Measurements from ENCODE around the gene MRPL34. TPM values are rescaled to one million over a fixed set of nuclear protein-coding genes. Genes with fewer than 3 reads are reported as not detected.

The MRPL34 gene
- total and polyA plus RNA-seq, 9 of the 15 experiments (the other 6 are each of a cell fraction or from before 2014, with no cell fraction given): 11.5 to 256 (median 72.5) TPM

DNA sequence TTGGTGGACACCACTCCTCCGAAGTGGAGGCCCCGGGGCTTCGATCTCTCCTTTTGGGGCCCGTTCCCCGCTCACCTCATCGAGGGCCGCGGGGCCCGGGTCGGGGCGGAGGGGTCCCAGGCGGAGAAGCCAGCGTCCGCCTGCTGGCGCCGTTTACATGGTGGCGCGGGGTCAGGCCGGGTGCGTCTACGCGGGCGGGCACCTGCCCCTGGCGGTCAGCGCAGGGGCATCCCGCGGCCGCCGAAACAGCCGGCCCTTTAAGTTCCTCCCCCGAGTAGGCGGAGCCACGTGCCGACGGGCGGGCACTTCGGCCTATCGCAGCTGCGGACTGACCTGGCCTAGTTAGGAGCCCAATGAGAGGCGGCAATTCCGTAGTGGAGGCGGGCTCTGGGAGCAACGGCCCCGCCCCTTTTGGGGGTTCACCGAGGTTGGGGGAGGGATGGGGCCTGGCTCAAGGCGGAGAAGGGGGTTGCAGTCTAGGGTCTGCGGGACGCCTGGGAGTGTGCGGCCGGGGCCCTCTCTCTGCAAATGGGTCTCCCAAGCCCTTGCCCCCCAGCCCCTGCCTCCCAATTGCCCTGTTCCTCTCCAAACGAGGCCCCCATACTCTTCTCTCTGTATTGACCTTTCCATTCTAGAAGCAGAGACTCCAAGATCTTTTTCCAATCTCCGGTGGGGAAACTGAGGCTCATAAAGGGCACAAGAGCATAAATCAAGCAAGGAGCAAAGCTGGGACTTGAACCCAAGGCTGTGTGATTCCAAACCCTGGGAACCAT lies 2.3 kb upstream of the MRPL34 start, which contains the start of gene ABHD8 (continued):
- TF ChIP-seq TOE1 (IDR thresholded peaks at IDR 0.05; ENCODE audit: borderline replicate concordance) (peak; percentile 87), TOE1 (CRISPR knock-in tag; IDR thresholded peaks at IDR 0.05; ENCODE audit: borderline replicate concordance, low read depth) (no peak), ZNF239 (CRISPR knock-in tag; IDR thresholded peaks at IDR 0.05) (no peak), ZFX (CRISPR knock-in tag; IDR thresholded peaks at IDR 0.05) (peak; percentile 89), XRCC5 (IDR thresholded peaks at IDR 0.05; ENCODE audit: low read depth, low read length) (peak; percentile 55; the same call in 1 of the 2 replicates), MXD1 (CRISPR knock-in tag; IDR thresholded peaks at IDR 0.05; ENCODE audit: borderline replicate concordance, poor library complexity, severe bottlenecking) (no peak), MYC (IDR thresholded peaks at IDR 0.05; ENCODE audit: low read depth, low read length) (peak; percentile 51), MYC (CRISPR knock-in tag; IDR thresholded peaks at IDR 0.05; ENCODE audit: borderline replicate concordance, low read depth) (no peak), ETV6 (IDR thresholded peaks at IDR 0.05; ENCODE audit: borderline replicate concordance in 1 of 2, low read depth in 2 of 2, low read length in 1 of 2) (no peak), ETV6 (CRISPR knock-in tag; IDR thresholded peaks at IDR 0.05; ENCODE audit: borderline replicate concordance) (no peak), ZFP30 (CRISPR knock-in tag; IDR thresholded peaks at IDR 0.05; ENCODE audit: borderline replicate concordance) (no peak), U2AF1 (optimal IDR thresholded peaks at IDR 0.05; ENCODE audit: low read depth, low read length) (peak; percentile 51), ETV5 (CRISPR knock-in tag; IDR thresholded peaks at IDR 0.05; ENCODE audit: low read depth) (no peak)
- TF ChIP-seq, protein P1, sequence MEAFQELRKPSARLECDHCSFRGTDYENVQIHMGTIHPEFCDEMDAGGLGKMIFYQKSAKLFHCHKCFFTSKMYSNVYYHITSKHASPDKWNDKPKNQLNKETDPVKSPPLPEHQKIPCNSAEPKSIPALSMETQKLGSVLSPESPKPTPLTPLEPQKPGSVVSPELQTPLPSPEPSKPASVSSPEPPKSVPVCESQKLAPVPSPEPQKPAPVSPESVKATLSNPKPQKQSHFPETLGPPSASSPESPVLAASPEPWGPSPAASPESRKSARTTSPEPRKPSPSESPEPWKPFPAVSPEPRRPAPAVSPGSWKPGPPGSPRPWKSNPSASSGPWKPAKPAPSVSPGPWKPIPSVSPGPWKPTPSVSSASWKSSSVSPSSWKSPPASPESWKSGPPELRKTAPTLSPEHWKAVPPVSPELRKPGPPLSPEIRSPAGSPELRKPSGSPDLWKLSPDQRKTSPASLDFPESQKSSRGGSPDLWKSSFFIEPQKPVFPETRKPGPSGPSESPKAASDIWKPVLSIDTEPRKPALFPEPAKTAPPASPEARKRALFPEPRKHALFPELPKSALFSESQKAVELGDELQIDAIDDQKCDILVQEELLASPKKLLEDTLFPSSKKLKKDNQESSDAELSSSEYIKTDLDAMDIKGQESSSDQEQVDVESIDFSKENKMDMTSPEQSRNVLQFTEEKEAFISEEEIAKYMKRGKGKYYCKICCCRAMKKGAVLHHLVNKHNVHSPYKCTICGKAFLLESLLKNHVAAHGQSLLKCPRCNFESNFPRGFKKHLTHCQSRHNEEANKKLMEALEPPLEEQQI (IDR thresholded peaks at IDR 0.05): no peak
- TF ChIP-seq, protein P2, sequence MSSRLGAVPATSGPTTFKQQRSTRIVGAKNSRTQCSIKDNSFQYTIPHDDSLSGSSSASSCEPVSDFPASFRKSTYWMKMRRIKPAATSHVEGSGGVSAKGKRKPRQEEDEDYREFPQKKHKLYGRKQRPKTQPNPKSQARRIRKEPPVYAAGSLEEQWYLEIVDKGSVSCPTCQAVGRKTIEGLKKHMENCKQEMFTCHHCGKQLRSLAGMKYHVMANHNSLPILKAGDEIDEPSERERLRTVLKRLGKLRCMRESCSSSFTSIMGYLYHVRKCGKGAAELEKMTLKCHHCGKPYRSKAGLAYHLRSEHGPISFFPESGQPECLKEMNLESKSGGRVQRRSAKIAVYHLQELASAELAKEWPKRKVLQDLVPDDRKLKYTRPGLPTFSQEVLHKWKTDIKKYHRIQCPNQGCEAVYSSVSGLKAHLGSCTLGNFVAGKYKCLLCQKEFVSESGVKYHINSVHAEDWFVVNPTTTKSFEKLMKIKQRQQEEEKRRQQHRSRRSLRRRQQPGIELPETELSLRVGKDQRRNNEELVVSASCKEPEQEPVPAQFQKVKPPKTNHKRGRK (tag; IDR thresholded peaks at IDR 0.05): no peak
- TF ChIP-seq, protein P3, sequence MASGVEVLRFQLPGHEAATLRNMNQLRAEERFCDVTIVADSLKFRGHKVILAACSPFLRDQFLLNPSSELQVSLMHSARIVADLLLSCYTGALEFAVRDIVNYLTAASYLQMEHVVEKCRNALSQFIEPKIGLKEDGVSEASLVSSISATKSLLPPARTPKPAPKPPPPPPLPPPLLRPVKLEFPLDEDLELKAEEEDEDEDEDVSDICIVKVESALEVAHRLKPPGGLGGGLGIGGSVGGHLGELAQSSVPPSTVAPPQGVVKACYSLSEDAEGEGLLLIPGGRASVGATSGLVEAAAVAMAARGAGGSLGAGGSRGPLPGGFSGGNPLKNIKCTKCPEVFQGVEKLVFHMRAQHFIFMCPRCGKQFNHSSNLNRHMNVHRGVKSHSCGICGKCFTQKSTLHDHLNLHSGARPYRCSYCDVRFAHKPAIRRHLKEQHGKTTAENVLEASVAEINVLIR (CRISPR knock-in tag; IDR thresholded peaks at IDR 0.05): no peak
- TF ChIP-seq, protein P4, sequence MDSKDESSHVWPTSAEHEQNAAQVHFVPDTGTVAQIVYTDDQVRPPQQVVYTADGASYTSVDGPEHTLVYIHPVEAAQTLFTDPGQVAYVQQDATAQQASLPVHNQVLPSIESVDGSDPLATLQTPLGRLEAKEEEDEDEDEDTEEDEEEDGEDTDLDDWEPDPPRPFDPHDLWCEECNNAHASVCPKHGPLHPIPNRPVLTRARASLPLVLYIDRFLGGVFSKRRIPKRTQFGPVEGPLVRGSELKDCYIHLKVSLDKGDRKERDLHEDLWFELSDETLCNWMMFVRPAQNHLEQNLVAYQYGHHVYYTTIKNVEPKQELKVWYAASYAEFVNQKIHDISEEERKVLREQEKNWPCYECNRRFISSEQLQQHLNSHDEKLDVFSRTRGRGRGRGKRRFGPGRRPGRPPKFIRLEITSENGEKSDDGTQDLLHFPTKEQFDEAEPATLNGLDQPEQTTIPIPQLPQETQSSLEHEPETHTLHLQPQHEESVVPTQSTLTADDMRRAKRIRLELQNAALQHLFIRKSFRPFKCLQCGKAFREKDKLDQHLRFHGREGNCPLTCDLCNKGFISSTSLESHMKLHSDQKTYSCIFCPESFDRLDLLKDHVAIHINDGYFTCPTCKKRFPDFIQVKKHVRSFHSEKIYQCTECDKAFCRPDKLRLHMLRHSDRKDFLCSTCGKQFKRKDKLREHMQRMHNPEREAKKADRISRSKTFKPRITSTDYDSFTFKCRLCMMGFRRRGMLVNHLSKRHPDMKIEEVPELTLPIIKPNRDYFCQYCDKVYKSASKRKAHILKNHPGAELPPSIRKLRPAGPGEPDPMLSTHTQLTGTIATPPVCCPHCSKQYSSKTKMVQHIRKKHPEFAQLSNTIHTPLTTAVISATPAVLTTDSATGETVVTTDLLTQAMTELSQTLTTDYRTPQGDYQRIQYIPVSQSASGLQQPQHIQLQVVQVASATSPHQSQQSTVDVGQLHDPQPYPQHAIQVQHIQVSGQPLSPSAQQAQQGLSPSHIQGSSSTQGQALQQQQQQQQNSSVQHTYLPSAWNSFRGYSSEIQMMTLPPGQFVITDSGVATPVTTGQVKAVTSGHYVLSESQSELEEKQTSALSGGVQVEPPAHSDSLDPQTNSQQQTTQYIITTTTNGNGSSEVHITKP (IDR thresholded peaks at IDR 0.05; ENCODE audit: partially characterized antibody): peak; percentile 82

Data from K562 (cell line).